Activated CD8-positive, alpha-beta memory T cell treated with anti-CD3 and anti-CD28 coated beads, Interleukin-2, amount 10 ng/mL, durations not matched to agents 7 days and 5 days (primary cell): ENCODE data around the gene TMEM132D. TPM values are rescaled to one million over a fixed set of nuclear protein-coding genes. Genes with fewer than 3 reads are reported as not detected.

Source experiments
- ATAC-seq: fragments of 150-1000 bp; cut with Tn5 transposase; one replicate; pipeline ENCODE4 v1.10.0; 2021; ENCODE audit warnings: moderate library complexity
- CTCF ChIA-PET: fragments of 350-600 bp; sonication (Branson Sonifier 250); formaldehyde crosslinking; loops from one replicate; lab custom pipeline; 2021; ENCODE audit warnings: antibody characterized with exemption; lab: Charles Lee
- DNase-seq: peaks from one replicate; pipeline ENCODE4 v3.0.0-alpha.2; 2020
- H3K27ac Mint-ChIP-seq: one replicate; pipeline ENCODE4 v1.8.0; 2021; ENCODE audit warnings: mild to moderate bottlenecking, mixed read lengths
- H3K27me3 Mint-ChIP-seq: one replicate; pipeline ENCODE4 v1.8.0; 2021; ENCODE audit warnings: mixed read lengths
- H3K36me3 Mint-ChIP-seq: one replicate; pipeline ENCODE4 v1.8.0; 2021; ENCODE audit warnings: mild to moderate bottlenecking, mixed read lengths
- H3K4me1 Mint-ChIP-seq: one replicate; pipeline ENCODE4 v1.8.0; 2021; ENCODE audit warnings: mixed read lengths
- H3K4me3 Mint-ChIP-seq: one replicate; pipeline ENCODE4 v1.8.0; 2021; ENCODE audit warnings: mild to moderate bottlenecking, moderate library complexity, mixed read lengths
- H3K9me3 Mint-ChIP-seq: one replicate; pipeline ENCODE4 v1.8.0; 2022; ENCODE audit warnings: low read depth, mixed read lengths
- total RNA-seq, 2 experiments: library from RNA; stranded (reverse); gene quantifications; one replicate each; pipeline ENCODE4 v1.2.3, GENCODE V29; 2021

Gene TMEM132D
- total RNA-seq, 2 experiments from 2014 or later = not detected

- CTCF ChIA-PET = no interaction called here
- no peaks in the 10 kb centered on the region for H3K27me3 Mint-ChIP-seq
- ATAC-seq (no peak), DNase-seq (no peak)
- H3K4me3 Mint-ChIP-seq = no peak overlapping the region
- H3K27ac Mint-ChIP-seq = no peak overlapping the region
- H3K9me3 Mint-ChIP-seq = peaks cover 7% of the 10 kb centered on the region
- H3K36me3 Mint-ChIP-seq = no peaks in the 10 kb centered on the region
- no peaks in the 10 kb centered on the region for H3K4me1 Mint-ChIP-seq
These were observed 437.3 kb downstream of the TMEM132D start for GRCh38 chr12:129466499-129466898.

DNA sequence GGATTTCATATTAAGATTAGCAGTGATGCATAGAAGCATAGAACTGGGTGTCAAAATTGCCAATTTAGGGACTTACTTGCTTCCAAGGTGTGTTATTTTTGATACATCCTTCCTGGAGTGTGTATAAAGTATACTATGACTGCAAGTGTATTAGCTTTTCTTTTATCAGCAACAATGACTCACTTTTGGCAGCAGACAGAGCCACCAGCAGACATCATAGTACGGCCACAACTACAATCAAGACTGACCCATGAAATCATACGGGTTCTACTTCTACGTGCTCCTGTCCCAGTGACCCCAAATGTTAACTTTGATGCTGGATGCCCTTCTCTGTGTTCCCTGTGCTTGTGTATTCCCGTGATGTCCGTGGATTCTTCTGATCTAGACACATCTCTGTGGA is 443.9 kb downstream of the TMEM132D start:
- H3K9me3 Mint-ChIP-seq = peaks cover 3% of the 10 kb centered on the region
- no peaks in the 10 kb centered on the region for H3K4me1 Mint-ChIP-seq
- H3K27ac Mint-ChIP-seq = no peak overlapping the region
- no peaks in the 10 kb centered on the region for H3K36me3 Mint-ChIP-seq
- ATAC-seq (no peak), DNase-seq (no peak)
- CTCF ChIA-PET = no interaction called here
- no peak overlapping the region for H3K4me3 Mint-ChIP-seq
- no peaks in the 10 kb centered on the region for H3K27me3 Mint-ChIP-seq

DNA sequence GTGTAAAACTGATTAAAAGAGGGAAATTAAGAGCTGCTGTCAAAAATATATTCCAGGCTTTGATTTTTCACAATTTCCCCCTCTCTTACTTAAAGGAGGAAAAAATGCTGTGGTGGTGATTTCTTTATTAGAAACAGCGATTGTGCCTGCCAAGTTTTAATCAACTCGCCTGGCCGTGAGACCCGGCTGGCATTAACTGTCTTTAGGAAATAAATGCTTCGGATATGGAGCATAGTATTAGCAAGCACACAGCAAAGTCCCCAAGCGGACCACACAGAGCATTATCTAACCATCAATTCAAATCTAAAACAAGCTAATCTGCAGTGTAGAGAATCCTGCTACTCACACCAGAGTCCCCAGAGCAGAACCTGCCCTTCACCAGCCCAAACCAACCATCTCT is 457.1 kb downstream of the TMEM132D start:
- Mint-ChIP-seq H3K9me3 (peaks cover 5% of the 10 kb centered on the region), H3K4me1 (no peaks in the 10 kb centered on the region), H3K27me3 (no peaks in the 10 kb centered on the region), H3K27ac (no peak overlapping the region), H3K36me3 (no peaks in the 10 kb centered on the region), H3K4me3 (no peak overlapping the region)
- CTCF ChIA-PET = no interaction called here
- DNase-seq (no peak), ATAC-seq (no peak)

DNA sequence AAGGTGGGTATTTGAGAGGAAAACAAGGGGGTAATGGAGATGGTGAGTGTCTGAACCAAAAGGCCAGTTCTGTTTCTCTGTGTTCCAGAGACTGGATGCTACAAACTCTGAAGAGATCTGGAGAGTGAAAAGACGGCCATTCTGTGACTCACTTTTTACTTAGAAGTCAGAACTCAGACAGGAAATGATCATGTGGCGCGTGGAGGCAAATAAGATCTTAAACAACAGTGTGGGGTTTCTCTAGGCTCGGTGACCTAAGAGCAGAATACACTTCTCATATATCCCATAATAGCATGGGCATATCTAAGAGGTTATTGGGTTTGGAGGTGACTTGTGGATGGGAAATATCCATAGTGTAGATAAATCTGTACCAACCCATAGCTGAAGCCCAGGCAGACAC is 463.5 kb downstream of the TMEM132D start:
- Mint-ChIP-seq H3K27ac (no peak overlapping the region), H3K9me3 (peaks cover 14% of the 10 kb centered on the region), H3K4me3 (no peak overlapping the region), H3K27me3 (no peaks in the 10 kb centered on the region), H3K4me1 (no peaks in the 10 kb centered on the region), H3K36me3 (no peaks in the 10 kb centered on the region)
- DNase-seq (no peak), ATAC-seq (no peak)
- CTCF ChIA-PET = no interaction called here

DNA sequence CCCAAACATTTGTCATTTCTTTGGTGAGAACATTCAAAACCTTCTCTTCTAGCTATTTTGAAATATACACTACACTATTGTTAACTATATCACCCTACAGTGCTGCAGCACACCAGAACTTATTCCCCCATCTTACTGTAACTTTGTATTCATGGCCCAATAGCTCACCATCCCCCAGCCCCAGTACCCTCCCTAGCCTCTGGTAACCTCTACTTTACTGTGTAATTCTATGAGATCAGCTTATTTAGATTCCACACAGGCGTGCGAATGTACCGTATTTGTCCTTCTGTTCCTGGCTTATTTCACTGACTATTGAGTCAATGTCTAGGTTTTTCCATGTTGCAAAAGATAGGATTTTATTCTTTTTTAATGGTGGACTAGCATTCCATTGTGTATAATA is 469.0 kb downstream of the TMEM132D start:
- H3K4me3 Mint-ChIP-seq = no peak overlapping the region
- H3K9me3 Mint-ChIP-seq = peaks cover 16% of the 10 kb centered on the region
- H3K36me3 Mint-ChIP-seq = no peaks in the 10 kb centered on the region
- no peak overlapping the region for H3K27ac Mint-ChIP-seq
- ATAC-seq = no peak
- no peaks in the 10 kb centered on the region for H3K4me1 Mint-ChIP-seq
- no peaks in the 10 kb centered on the region for H3K27me3 Mint-ChIP-seq
- no peak for DNase-seq
- CTCF ChIA-PET = no interaction called here

DNA sequence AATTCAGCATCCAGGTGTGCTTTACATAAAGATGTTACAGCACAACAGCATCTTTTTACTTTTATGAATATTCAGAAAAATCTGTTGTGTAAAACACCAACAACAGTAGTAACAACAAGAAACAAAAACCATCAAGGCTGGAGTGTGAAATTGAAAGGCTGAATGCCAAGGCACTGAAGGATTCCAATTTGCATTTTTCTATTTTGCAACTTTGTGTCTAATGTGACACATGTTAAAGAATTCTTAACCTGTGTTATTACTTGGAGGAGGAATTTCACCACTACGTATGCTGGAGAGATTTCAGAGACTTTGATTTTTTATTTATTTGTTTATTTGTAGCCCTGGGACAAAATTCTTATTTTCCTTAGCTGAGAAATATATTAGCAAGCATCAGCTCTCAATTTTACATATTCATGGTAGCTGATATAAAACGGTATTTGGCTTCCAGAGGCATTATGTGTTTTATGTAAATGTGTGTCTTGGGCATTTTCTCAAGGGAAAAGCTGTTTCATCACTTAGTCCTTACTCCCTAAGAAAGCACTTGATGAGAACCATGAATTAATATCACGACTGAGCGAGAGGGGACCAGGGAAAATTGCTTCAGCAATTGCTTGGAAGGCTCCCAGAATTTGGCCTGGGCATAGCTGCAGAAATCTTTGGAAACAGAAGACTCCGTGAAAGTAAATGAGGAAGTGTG is 475.4 kb downstream of the TMEM132D start:
- no peaks in the 10 kb centered on the region for H3K36me3 Mint-ChIP-seq
- no peaks in the 10 kb centered on the region for H3K27me3 Mint-ChIP-seq
- H3K27ac Mint-ChIP-seq = no peak overlapping the region
- ATAC-seq (no peak), DNase-seq (no peak)
- no peak overlapping the region for H3K4me3 Mint-ChIP-seq
- CTCF ChIA-PET = no interaction called here
- H3K4me1 Mint-ChIP-seq = no peaks in the 10 kb centered on the region
- H3K9me3 Mint-ChIP-seq = peaks cover 9% of the 10 kb centered on the region

- Mint-ChIP-seq H3K36me3 (no peaks in the 10 kb centered on the region), H3K27me3 (no peaks in the 10 kb centered on the region), H3K9me3 (peaks cover 16% of the 10 kb centered on the region), H3K4me1 (no peaks in the 10 kb centered on the region), H3K4me3 (no peak overlapping the region), H3K27ac (no peak overlapping the region)
- CTCF ChIA-PET = no interaction called here
- ATAC-seq = no peak
- no peak for DNase-seq
These were observed 480.7 kb downstream of the TMEM132D start for GRCh38 chr12:129423041-129423580.

DNA sequence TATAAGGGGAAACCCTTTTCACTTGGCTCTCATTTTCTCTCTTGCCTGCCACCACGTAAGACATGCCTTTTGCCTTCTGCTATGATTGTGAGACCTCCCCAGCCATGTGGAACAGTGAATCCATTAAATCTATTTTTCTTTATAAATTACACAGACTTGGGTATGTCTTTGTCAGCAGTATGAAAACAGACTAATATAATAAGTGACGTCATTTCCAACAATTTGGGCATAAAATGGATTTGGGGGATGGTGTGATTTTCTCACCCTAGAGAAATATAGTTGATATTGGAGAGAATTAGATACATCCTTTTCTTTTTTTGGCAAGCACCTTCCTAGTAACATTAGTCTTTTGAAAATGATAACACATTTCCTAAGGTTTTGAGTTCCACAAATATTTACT is 490.5 kb downstream of the TMEM132D start:
- no peaks in the 10 kb centered on the region for H3K4me1 Mint-ChIP-seq
- H3K36me3 Mint-ChIP-seq = no peaks in the 10 kb centered on the region
- no peaks in the 10 kb centered on the region for H3K27me3 Mint-ChIP-seq
- no peak for ATAC-seq
- no peak for DNase-seq
- H3K27ac Mint-ChIP-seq = no peak overlapping the region
- H3K9me3 Mint-ChIP-seq = peaks cover 14% of the 10 kb centered on the region
- H3K4me3 Mint-ChIP-seq = no peak overlapping the region
- CTCF ChIA-PET = no interaction called here

DNA sequence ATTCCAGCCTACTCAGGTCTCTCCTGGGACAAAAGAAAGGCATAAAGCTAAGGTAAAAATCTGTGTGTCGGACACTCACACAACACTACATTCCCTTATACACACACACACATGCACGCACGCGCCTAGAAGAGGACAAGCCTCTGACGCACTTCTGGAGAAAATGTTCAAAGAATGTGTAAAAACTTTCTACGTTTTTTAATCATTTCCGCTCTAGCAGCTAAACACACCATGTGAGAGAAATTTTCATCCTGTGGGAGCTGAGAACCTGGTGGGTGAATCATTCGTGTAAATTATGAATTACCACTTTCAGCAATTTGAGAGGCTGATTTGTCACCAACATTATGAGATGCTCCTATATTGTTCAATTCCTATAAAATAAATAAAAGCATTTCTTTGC is 494.5 kb downstream of the TMEM132D start:
- Mint-ChIP-seq H3K27ac (no peak overlapping the region), H3K4me1 (no peaks in the 10 kb centered on the region), H3K9me3 (peaks cover 11% of the 10 kb centered on the region), H3K27me3 (no peaks in the 10 kb centered on the region), H3K36me3 (no peaks in the 10 kb centered on the region), H3K4me3 (no peak overlapping the region)
- ATAC-seq (no peak), DNase-seq (no peak)
- CTCF ChIA-PET = no interaction called here

DNA sequence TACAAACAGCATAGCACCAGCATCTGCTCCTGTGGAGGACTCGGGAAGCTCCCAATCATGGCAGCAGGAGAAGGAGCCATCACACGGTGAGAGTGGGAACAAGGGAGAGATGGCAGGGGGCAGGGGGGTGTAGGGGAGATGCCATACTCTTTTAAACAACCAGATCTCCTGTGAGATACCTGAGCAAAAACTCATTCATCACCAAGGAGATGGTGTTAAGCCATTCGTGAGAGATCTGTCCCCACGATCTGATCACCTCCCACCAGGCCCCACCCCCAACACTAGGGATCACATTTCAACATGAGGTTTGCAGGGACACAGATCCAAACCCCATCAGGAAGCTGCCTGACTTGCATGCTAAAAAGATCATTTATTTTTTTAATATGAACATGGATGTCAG is 499.3 kb downstream of the TMEM132D start:
- ATAC-seq = no peak
- H3K4me3 Mint-ChIP-seq = no peak overlapping the region
- H3K27me3 Mint-ChIP-seq = no peaks in the 10 kb centered on the region
- H3K4me1 Mint-ChIP-seq = no peaks in the 10 kb centered on the region
- no peaks in the 10 kb centered on the region for H3K36me3 Mint-ChIP-seq
- H3K27ac Mint-ChIP-seq = no peak overlapping the region
- H3K9me3 Mint-ChIP-seq = peaks cover 7% of the 10 kb centered on the region
- CTCF ChIA-PET = no interaction called here
- DNase-seq = no peak

GRCh38 chr12:129401572-129401971 is 502.3 kb downstream of the TMEM132D start:
- CTCF ChIA-PET = no interaction called here
- no peak overlapping the region for H3K27ac Mint-ChIP-seq
- H3K27me3 Mint-ChIP-seq = no peaks in the 10 kb centered on the region
- H3K36me3 Mint-ChIP-seq = no peaks in the 10 kb centered on the region
- H3K4me1 Mint-ChIP-seq = no peaks in the 10 kb centered on the region
- peaks cover 7% of the 10 kb centered on the region for H3K9me3 Mint-ChIP-seq
- DNase-seq (no peak), ATAC-seq (no peak)
- no peak overlapping the region for H3K4me3 Mint-ChIP-seq

- CTCF ChIA-PET = no interaction called here
These were observed 509.5 kb downstream of the TMEM132D start for GRCh38 chr12:129394177-129394825.

GRCh38 chr12:129393357-129393937 is 510.4 kb downstream of the TMEM132D start:
- no peak for ATAC-seq
- Mint-ChIP-seq H3K4me1 (no peaks in the 10 kb centered on the region), H3K9me3 (peaks cover 8% of the 10 kb centered on the region), H3K4me3 (no peak overlapping the region), H3K27ac (no peak overlapping the region), H3K27me3 (no peaks in the 10 kb centered on the region), H3K36me3 (no peaks in the 10 kb centered on the region)
- no peak for DNase-seq
- CTCF ChIA-PET = no interaction called here

More at GRCh38 chr12:129394177-129394825, 509.5 kb downstream of the TMEM132D start:
- Mint-ChIP-seq H3K27ac (no peak overlapping the region), H3K4me3 (no peak overlapping the region), H3K27me3 (no peaks in the 10 kb centered on the region), H3K4me1 (no peaks in the 10 kb centered on the region), H3K36me3 (no peaks in the 10 kb centered on the region), H3K9me3 (peaks cover 9% of the 10 kb centered on the region)
- ATAC-seq (no peak), DNase-seq (no peak)

- DNase-seq = no peak
- Mint-ChIP-seq H3K9me3 (peaks cover 4% of the 10 kb centered on the region), H3K36me3 (no peaks in the 10 kb centered on the region), H3K27me3 (no peaks in the 10 kb centered on the region), H3K4me3 (no peak overlapping the region), H3K4me1 (no peaks in the 10 kb centered on the region), H3K27ac (no peak overlapping the region)
- CTCF ChIA-PET = no interaction called here
- ATAC-seq = no peak
These were observed 518.2 kb downstream of the TMEM132D start for GRCh38 chr12:129385637-129385990.
